Lung (tissue), 12 donors: ENCODE results near the gene ZBED2. TPM values are rescaled to one million over a fixed set of nuclear protein-coding genes. Genes with fewer than 3 reads are reported as not detected.

ENCODE experiments used
- ATAC-seq: fragments of 200-7000 bp; cut with Tn5 transposase; one replicate; pipeline ENCODE4 v1.9.1; 2020; ENCODE audit warnings: moderate number of reproducible peaks; ENCODE audit not compliant: insufficient read depth, low FRiP score
- DNase-seq, 3 donors: peaks; one replicate each; pipeline ENCODE4 v3.0.0-alpha.2; 2013 to 2017
- H3K27ac ChIP-seq, 2 donors: one replicate each; pipeline ENCODE4 v1.5.1; 2013; ENCODE audit warnings: mild to moderate bottlenecking in 2 of 2, moderate library complexity in 2 of 2, control low read depth in 1 of 2, inconsistent platforms in 1 of 2, low read depth in 1 of 2, low read length in 1 of 2
- H3K27me3 ChIP-seq, 3 donors: one replicate each; pipeline ENCODE4 v1.5.1; 2013; ENCODE audit warnings: low read length in 2 of 3; ENCODE audit not compliant: control insufficient read depth in 3 of 3, insufficient read depth in 3 of 3
- H3K36me3 ChIP-seq, 4 donors: one replicate each; pipeline ENCODE4 v1.5.1; 2013; ENCODE audit warnings: low read length in 4 of 4, mild to moderate bottlenecking in 1 of 4, moderate library complexity in 1 of 4; ENCODE audit not compliant: control insufficient read depth in 4 of 4, insufficient read depth in 4 of 4
- H3K4me1 ChIP-seq, 5 donors: one replicate each; pipeline ENCODE4 v1.5.1; 2013; ENCODE audit warnings: low read length in 5 of 5, mild to moderate bottlenecking in 2 of 5, moderate library complexity in 1 of 5; ENCODE audit not compliant: control insufficient read depth in 5 of 5, insufficient read depth in 5 of 5
- H3K4me3 ChIP-seq: one replicate; pipeline ENCODE4 v1.5.1; 2013; ENCODE audit warnings: mild to moderate bottlenecking, control low read depth, moderate library complexity
- H3K9ac ChIP-seq, 2 donors: one replicate each; pipeline ENCODE4 v1.5.1; 2013; ENCODE audit warnings: low read length in 2 of 2, control low read depth in 1 of 2; ENCODE audit not compliant: insufficient read depth in 1 of 2
- H3K9me3 ChIP-seq, 4 donors: one replicate each; pipeline ENCODE4 v1.5.1; 2013; ENCODE audit warnings: low read length in 3 of 4, mild to moderate bottlenecking in 1 of 4, moderate library complexity in 1 of 4; ENCODE audit not compliant: control insufficient read depth in 4 of 4, insufficient read depth in 3 of 4
- WGBS, 2 donors: extraction: QIAGEN DNeasy Blood & Tissue Kit; methylation state at CpG; one replicate each; pipeline ENCODE4 v1.1.7; 2013; 5-methylcytosine and 5-hydroxymethylcytosine counted together
- polyA plus RNA-seq, 2 donors: library from polyadenylated mRNA; stranded (reverse); fragments of 200-250 nt; gene quantifications; one replicate each; pipeline ENCODE4 v1.2.1, GENCODE V29; 2013
- total RNA-seq, 2 donors: library from RNA; depleted of rRNA in 1 of 2; stranded (reverse); fragments of >200 nt in 1 of 2; gene quantifications; one replicate each; pipeline ENCODE4 v1.2.1, GENCODE V29; 2014 to 2021
- TF ChIP-seq, protein P1 (sequence below): IDR thresholded peaks from 2 replicates; pipeline ENCODE4 v1.5.1; 2012; ENCODE audit warnings: mild to moderate bottlenecking; ENCODE audit errors: control extremely low read depth, extremely low read depth
- donor health status: control.
- donor health status: control.
- donor health status: Bipolar disorder and iron deficiency.
- donor health status: healthy.
- donor health status: DM: yes; HTN: yes; CAD: no.

Gene ZBED2
- total and polyA plus RNA-seq, 4 donors: 0.60 to 9.5 (median 5.7) TPM

DNA sequence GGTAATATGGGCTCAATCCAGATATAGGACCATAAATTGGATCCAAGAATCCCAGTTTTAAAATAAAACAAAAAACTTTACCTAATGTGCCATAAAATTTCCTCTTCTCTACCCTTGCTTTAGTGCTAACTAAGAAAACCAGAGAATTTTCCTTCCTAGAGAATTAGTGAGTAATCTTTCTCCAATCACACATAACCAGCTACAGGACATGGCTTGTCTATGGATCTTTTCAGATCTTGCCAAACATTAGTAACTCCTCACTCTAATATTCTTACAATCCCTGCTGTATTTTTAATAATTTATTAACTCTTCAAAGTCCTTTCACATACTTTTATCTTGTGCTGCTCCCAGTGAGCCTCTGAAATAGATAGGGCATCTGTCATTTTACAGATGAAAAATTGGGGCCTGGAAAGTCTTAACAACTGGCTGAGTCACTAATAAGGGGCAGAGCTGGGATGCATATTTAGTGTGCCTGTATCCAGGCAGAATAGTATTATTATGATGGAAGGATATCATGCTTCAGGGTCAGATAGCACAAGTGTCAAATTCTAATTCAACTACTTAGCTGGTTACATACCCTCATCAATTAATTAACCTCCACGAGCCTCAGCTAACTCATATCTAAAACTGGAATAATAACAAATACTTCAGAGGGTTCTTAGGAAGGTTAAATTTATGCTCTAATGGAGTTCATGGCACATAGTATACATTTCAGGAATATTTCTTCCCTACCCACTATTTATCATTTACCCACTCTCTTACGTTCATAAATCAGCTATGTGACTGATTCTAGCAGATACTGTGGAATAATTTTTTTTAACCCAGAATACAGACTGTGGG lies 5.6 kb downstream of the ZBED2 start:
- Histone ChIP-seq H3K36me3 (no peaks in the 10 kb centered on the region), H3K4me1 (no peaks in the 10 kb centered on the region), H3K9me3 (peaks cover 0 to 2% (median 0%) of the 10 kb centered on the region in 4 donors), H3K4me3 (no peak overlapping the region), H3K27ac (no peak overlapping the region), H3K27me3 (no peaks in the 10 kb centered on the region), H3K9ac (no peak overlapping the region)
- 52 to 78% methylated on average over 2 of the region's 2 CpGs for WGBS, 2 donors
- ATAC-seq (no peak), DNase-seq (no peak)
- TF ChIP-seq, protein P1, sequence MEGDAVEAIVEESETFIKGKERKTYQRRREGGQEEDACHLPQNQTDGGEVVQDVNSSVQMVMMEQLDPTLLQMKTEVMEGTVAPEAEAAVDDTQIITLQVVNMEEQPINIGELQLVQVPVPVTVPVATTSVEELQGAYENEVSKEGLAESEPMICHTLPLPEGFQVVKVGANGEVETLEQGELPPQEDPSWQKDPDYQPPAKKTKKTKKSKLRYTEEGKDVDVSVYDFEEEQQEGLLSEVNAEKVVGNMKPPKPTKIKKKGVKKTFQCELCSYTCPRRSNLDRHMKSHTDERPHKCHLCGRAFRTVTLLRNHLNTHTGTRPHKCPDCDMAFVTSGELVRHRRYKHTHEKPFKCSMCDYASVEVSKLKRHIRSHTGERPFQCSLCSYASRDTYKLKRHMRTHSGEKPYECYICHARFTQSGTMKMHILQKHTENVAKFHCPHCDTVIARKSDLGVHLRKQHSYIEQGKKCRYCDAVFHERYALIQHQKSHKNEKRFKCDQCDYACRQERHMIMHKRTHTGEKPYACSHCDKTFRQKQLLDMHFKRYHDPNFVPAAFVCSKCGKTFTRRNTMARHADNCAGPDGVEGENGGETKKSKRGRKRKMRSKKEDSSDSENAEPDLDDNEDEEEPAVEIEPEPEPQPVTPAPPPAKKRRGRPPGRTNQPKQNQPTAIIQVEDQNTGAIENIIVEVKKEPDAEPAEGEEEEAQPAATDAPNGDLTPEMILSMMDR: no peak

DNA sequence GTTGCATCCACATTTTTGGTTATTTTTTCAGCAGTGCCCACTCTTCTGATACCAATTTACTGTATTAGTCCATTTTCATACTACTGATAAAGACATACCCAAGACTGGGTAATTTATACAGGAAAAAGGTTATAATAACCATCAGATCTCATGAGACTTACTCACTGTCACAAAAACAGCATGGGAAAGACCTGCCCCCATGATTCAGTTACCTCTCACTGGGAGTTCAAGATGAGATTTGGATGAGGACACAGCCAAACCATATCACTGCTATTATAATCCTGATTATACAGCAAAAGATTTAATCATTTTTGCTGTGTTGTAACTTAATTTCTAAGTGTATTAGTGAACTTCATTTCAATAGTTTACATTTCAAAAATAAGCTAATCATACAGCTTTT lies 6.6 kb downstream of the ZBED2 start:
- DNase-seq (no peak), ATAC-seq (no peak)
- H3K27me3 ChIP-seq: no peaks in the 10 kb centered on the region
- no peak overlapping the region for H3K27ac ChIP-seq
- TF ChIP-seq, protein P1: no peak
- peaks cover 0 to 2% (median 0%) of the 10 kb centered on the region in 4 donors for H3K9me3 ChIP-seq
- no peak overlapping the region for H3K4me3 ChIP-seq
- H3K4me1 ChIP-seq: no peaks in the 10 kb centered on the region
- no peak overlapping the region for H3K9ac ChIP-seq
- no peaks in the 10 kb centered on the region for H3K36me3 ChIP-seq

DNA sequence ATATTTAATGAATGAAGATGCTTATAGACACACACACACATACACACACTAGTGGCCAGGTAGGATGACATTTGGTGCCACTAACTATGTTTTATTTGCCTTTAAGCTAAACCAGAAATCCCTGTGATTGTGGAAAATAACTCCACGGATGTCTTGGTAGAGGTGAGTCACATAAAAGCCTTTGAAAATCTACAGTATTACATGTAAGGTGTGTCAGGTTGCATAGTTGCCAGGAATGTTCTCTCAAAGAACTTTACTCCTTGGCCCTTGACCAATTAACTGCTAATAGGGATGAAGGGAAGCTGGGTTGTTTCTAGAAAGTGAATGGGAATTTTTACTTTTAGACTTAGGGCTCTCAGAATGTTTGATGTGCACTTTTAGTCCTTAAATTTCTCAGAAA lies 9.9 kb downstream of the ZBED2 start:
- ATAC-seq (no peak), DNase-seq (peak in 2 of 3 donors; percentile 45 to 69)
- Histone ChIP-seq H3K27me3 (no peaks in the 10 kb centered on the region), H3K9ac (no peak overlapping the region), H3K4me1 (no peaks in the 10 kb centered on the region), H3K27ac (no peak overlapping the region), H3K4me3 (no peak overlapping the region), H3K9me3 (peaks cover 0 to 2% (median 0%) of the 10 kb centered on the region in 4 donors), H3K36me3 (no peaks in the 10 kb centered on the region)
- 60 to 85% methylated on average over 1 of the region's 1 CpG for WGBS, 2 donors
- TF ChIP-seq, protein P1: no peak
